A549 treated with dexamethasone at 1 μM for 4 hours (cell line): ENCODE results near the gene PDCD2L. TPM values are rescaled to one million over a fixed set of nuclear protein-coding genes. Genes with fewer than 3 reads are reported as not detected.

ENCODE experiments used
- total RNA-seq: library from RNA; stranded (reverse); fragments of 200-300 nt; extraction: Qiagen RNA extraction; gene quantifications from 5 replicates; pipeline ENCODE4 v1.2.3, GENCODE V29; 2022

The PDCD2L gene, protein sequence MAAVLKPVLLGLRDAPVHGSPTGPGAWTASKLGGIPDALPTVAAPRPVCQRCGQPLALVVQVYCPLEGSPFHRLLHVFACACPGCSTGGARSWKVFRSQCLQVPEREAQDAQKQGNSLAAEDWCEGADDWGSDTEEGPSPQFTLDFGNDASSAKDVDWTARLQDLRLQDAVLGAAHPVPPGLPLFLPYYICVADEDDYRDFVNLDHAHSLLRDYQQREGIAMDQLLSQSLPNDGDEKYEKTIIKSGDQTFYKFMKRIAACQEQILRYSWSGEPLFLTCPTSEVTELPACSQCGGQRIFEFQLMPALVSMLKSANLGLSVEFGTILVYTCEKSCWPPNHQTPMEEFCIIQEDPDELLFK
- total RNA-seq, result 26.9 to 31.8 TPM (median 31.0 TPM) in 5 replicates

DNA sequence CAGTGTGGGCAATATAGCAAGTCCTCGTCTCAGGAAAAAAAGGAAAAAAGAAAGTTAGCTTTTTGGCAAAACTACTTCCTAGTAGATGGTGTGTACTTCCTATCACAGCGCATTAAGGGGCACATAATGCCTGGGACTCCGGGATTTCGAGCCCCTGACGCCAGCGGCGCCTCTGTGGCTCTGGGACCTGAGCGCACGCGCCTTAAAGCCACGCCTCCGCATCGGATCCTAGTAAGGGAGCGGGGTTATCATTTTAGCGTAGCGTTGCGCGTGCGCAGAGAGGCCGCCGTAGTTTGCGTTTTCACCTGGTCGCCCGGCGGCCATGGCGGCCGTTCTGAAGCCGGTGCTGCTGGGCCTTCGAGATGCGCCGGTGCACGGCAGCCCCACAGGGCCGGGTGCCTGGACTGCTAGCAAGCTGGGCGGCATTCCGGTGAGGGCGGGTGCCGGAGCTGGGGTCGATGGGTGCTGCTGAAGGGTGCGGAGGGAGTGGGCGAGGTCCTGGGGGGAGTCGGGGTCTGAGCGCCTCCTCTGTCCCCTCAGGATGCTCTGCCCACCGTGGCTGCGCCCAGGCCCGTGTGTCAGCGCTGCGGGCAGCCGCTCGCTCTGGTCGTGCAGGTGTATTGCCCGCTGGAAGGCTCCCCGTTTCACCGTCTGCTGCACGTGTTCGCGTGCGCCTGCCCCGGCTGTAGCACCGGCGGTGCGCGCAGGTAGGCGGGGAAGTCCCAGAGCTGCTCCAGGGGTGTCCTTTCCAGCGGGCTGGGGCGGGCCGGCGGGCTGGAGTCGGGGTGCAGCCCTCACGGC lies at the start of gene PDCD2L:
TSS of gene PDCD2L (plus strand) at position 291 of the 801 bp plus-strand sequence. CDS start at position 323, 32 bp downstream.

DNA sequence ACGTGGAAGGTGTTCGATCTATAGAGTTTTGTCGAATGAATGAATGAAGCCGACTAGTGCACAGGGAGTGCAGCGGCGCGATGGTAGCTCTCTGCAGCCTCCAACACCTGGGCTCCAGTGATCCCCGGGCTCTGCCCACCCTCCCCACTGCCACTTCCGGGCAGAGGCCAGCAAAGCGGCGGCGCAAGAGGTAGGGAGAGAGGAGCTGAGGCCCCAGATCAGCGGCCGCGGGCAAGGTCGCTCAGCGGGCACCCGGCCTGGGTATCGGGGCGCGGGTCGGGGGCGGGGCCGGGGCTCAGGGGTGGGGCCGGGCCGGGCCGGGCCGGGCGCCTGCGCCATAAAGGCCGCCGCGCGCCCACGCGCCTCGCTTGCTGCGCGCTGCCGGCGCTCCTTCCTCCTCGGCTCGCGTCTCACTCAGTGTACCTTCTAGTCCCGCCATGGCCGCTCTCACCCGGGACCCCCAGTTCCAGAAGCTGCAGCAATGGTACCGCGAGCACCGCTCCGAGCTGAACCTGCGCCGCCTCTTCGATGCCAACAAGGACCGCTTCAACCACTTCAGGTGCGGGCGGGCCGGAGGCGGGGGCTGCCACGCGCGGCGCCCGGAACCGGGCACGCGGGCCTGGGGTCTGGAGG lies 39.3 kb upstream of the PDCD2L start, which contains the start of gene GPI:
TSS of gene GPI (plus strand) at position 367 of the 633 bp plus-strand sequence. CDS start at position 438, 71 bp downstream.

Other genes starting within 250 kb of the PDCD2L start
- gene LSM14A, start 231.9 kb upstream of the PDCD2L start, total RNA-seq, result 237 to 302 TPM (median 284 TPM) in 5 replicates
- 9.7 to 14.6 TPM (median 12.7 TPM) in 5 replicates for gene GARRE1, start 149.8 kb upstream of the PDCD2L start, total RNA-seq
- 601 to 774 TPM (median 766 TPM) in 5 replicates for gene GPI, start 39.2 kb upstream of the PDCD2L start, total RNA-seq
- gene UBA2, start 24.0 kb downstream of the PDCD2L start, total RNA-seq, result 245 to 345 TPM (median 293 TPM) in 5 replicates
- gene WTIP, start 77.4 kb downstream of the PDCD2L start, total RNA-seq, result 26.3 to 35.7 TPM (median 33.0 TPM) in 5 replicates